NCI-H526 (cell line): ENCODE measurements around the gene EFL1.
"Not testable (repeated sequence)": the region's sequence is repeated elsewhere in the genome, so short reads cannot be mapped to it uniquely, and the experiment has no call there.

Experiments used
- DNase-seq, 2 experiments: peaks; one replicate each; lab custom pipeline; 2025; lab: John Stamatoyannopoulos, UW

EFL1 gene

GRCh38 chr15:82262422-82263026 lies at the start of gene EFL1, which contains the start of gene SAXO2:
TSS of gene EFL1 (minus strand) at chr15:82262734. CDS start at chr15:82261778, 956 bp downstream.
TSS of gene SAXO2 (plus strand) at chr15:82262818. CDS start at chr15:82262880, 62 bp downstream.
- DNase-seq, result peak; percentile 84 to 92

- not testable (repeated sequence) for DNase-seq
Observed at GRCh38 chr15:82311321-82311720, 48.8 kb upstream of the EFL1 start.

- DNase-seq, result no peak
Observed at GRCh38 chr15:82309802-82310201, 47.3 kb upstream of the EFL1 start.

GRCh38 chr15:82307714-82308081 lies 45.2 kb upstream of the EFL1 start:
- no peak for DNase-seq

- DNase-seq, result no peak
Observed at GRCh38 chr15:82306791-82307713, 44.5 kb upstream of the EFL1 start.

GRCh38 chr15:82305621-82306048 lies 43.1 kb upstream of the EFL1 start:
- DNase-seq, result no peak

- no peak for DNase-seq
Observed at GRCh38 chr15:82304778-82305090, 42.2 kb upstream of the EFL1 start.

- DNase-seq, result no peak
Observed at GRCh38 chr15:82303956-82304777, 41.6 kb upstream of the EFL1 start.

GRCh38 chr15:82301296-82302016 lies 38.9 kb upstream of the EFL1 start:
- DNase-seq, result no peak

GRCh38 chr15:82300883-82301282 lies 38.3 kb upstream of the EFL1 start:
- DNase-seq, result no peak

GRCh38 chr15:82300326-82300725 lies 37.8 kb upstream of the EFL1 start:
- not testable (repeated sequence) for DNase-seq

- DNase-seq, result not testable (repeated sequence)
Observed at GRCh38 chr15:82299511-82299914, 37.0 kb upstream of the EFL1 start.

- no peak for DNase-seq
Observed at GRCh38 chr15:82298520-82298919, 36.0 kb upstream of the EFL1 start.

- no peak for DNase-seq
Observed at GRCh38 chr15:82298032-82298431, 35.5 kb upstream of the EFL1 start.

GRCh38 chr15:82297546-82297945 lies 35.0 kb upstream of the EFL1 start:
- DNase-seq, result no peak

GRCh38 chr15:82294061-82294690 lies 31.6 kb upstream of the EFL1 start:
- no peak for DNase-seq

- no peak for DNase-seq
Observed at GRCh38 chr15:82292271-82292670, 29.7 kb upstream of the EFL1 start.

- not testable (repeated sequence) for DNase-seq
Observed at GRCh38 chr15:82288202-82288601, 25.7 kb upstream of the EFL1 start.

GRCh38 chr15:82286475-82286874 lies 23.9 kb upstream of the EFL1 start:
- DNase-seq, result not testable (repeated sequence)

- not testable (repeated sequence) for DNase-seq
Observed at GRCh38 chr15:82284381-82284780, 21.8 kb upstream of the EFL1 start.

- DNase-seq, result not testable (repeated sequence)
Observed at GRCh38 chr15:82282386-82282785, 19.9 kb upstream of the EFL1 start.
